Activated CD4-positive, alpha-beta T cell treated with anti-CD3 and anti-CD28 coated beads, Interleukin-2, amount 10 ng/mL, durations not matched to agents 7 days and 5 days (primary cell): ENCODE results near the gene OLFML3. TPM values are rescaled to one million over a fixed set of nuclear protein-coding genes. Genes with fewer than 3 reads are reported as not detected.
"Not testable (repeated sequence)": the region's sequence is repeated elsewhere in the genome, so short reads cannot be mapped to it uniquely, and the experiment has no call there.

ENCODE experiments used
- CTCF ChIA-PET: fragments of 350-600 bp; sonication (Branson Sonifier 250); formaldehyde crosslinking; loops from one replicate; lab custom pipeline; 2021; ENCODE audit warnings: antibody characterized with exemption; lab: Charles Lee
- POLR2A ChIA-PET: fragments of 350-600 bp; sonication (Branson Sonifier 250); formaldehyde crosslinking; loops from one replicate; lab custom pipeline; 2021; ENCODE audit warnings: antibody characterized with exemption; lab: Charles Lee
- DNase-seq: peaks from one replicate; pipeline ENCODE4 v3.0.0-alpha.2; 2020
- H3K27ac Mint-ChIP-seq: one replicate; pipeline ENCODE4 v1.8.0; 2021; ENCODE audit warnings: mild to moderate bottlenecking, moderate library complexity, mixed read lengths
- H3K27me3 Mint-ChIP-seq: one replicate; pipeline ENCODE4 v1.8.0; 2021; ENCODE audit warnings: mixed read lengths
- H3K36me3 Mint-ChIP-seq: one replicate; pipeline ENCODE4 v1.8.0; 2021; ENCODE audit warnings: low read depth, mixed read lengths
- H3K4me1 Mint-ChIP-seq: one replicate; pipeline ENCODE4 v1.8.0; 2021; ENCODE audit warnings: mixed read lengths
- H3K4me3 Mint-ChIP-seq: one replicate; pipeline ENCODE4 v1.8.0; 2021; ENCODE audit warnings: mild to moderate bottlenecking, moderate library complexity, mixed read lengths
- H3K9me3 Mint-ChIP-seq: one replicate; pipeline ENCODE4 v1.8.0; 2021; ENCODE audit warnings: mixed read lengths
- total RNA-seq, 2 experiments: library from RNA; stranded (reverse); gene quantifications; one replicate each; pipeline ENCODE4 v1.2.3, GENCODE V29; 2021

Gene OLFML3
- total RNA-seq, 2 experiments from 2014 or later = 0.71 to 0.94 TPM

DNA sequence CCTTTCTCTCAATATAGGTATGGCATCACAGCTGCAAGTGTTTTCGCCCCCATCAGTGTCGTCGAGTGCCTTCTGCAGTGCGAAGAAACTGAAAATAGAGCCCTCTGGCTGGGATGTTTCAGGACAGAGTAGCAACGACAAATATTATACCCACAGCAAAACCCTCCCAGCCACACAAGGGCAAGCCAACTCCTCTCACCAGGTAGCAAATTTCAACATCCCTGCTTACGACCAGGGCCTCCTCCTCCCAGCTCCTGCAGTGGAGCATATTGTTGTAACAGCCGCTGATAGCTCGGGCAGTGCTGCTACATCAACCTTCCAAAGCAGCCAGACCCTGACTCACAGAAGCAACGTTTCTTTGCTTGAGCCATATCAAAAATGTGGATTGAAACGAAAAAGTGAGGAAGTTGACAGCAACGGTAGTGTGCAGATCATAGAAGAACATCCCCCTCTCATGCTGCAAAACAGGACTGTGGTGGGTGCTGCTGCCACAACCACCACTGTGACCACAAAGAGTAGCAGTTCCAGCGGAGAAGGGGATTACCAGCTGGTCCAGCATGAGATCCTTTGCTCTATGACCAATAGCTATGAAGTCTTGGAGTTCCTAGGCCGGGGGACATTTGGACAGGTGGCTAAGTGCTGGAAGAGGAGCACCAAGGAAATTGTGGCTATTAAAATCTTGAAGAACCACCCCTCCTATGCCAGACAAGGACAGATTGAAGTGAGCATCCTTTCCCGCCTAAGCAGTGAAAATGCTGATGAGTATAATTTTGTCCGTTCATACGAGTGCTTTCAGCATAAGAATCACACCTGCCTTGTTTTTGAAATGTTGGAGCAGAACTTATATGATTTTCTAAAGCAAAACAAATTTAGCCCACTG lies 38.7 kb upstream of the OLFML3 start:
- CTCF ChIA-PET = interaction anchor here (0.7 to 1.6 kb wide), 4 partner anchors 34 to 129 kb away, joined by 3 to 4 read pairs (median 4); partner anchors contain the start of gene RSBN1
- no peaks in the 10 kb centered on the region for H3K9me3 Mint-ChIP-seq
- DNase-seq = peak; percentile 51

GRCh38 chr1:113941245-113941559 lies 38.1 kb upstream of the OLFML3 start:
- DNase-seq = no peak
- H3K4me3 Mint-ChIP-seq = no peak overlapping the region
- CTCF ChIA-PET = interaction anchor here (0.7 to 1.6 kb wide), 2 partner anchors 79 to 129 kb away, joined by 3 to 4 read pairs; partner anchors contain the start of gene RSBN1
- H3K27ac Mint-ChIP-seq = peak overlapping the region; percentile 87
- POLR2A ChIA-PET = interaction anchor here (0.6 kb wide), 1 partner anchor 37 kb away, joined by 15 read pairs; no protein-coding TSS in a partner anchor
- H3K4me1 Mint-ChIP-seq = peaks cover 77% of the 10 kb centered on the region
- peaks cover 61% of the 10 kb centered on the region for H3K36me3 Mint-ChIP-seq
- H3K9me3 Mint-ChIP-seq = no peaks in the 10 kb centered on the region
- H3K27me3 Mint-ChIP-seq = no peaks in the 10 kb centered on the region

More for the DNA sequence above, 38.7 kb upstream of the OLFML3 start:
- H3K4me3 Mint-ChIP-seq = peak overlapping the region; percentile 62
- H3K36me3 Mint-ChIP-seq = peaks cover 63% of the 10 kb centered on the region
- H3K27me3 Mint-ChIP-seq = no peaks in the 10 kb centered on the region
- POLR2A ChIA-PET = interaction anchor here (0.6 kb wide), 1 partner anchor 37 kb away, joined by 15 read pairs; no protein-coding TSS in a partner anchor
- H3K4me1 Mint-ChIP-seq = peaks cover 77% of the 10 kb centered on the region
- H3K27ac Mint-ChIP-seq = peak overlapping the region; percentile 87

GRCh38 chr1:113942527-113942926 lies 36.7 kb upstream of the OLFML3 start:
- no peak for DNase-seq
- H3K4me3 Mint-ChIP-seq = no peak overlapping the region
- no peaks in the 10 kb centered on the region for H3K9me3 Mint-ChIP-seq
- peaks cover 59% of the 10 kb centered on the region for H3K36me3 Mint-ChIP-seq
- POLR2A ChIA-PET = no interaction called here
- peaks cover 77% of the 10 kb centered on the region for H3K4me1 Mint-ChIP-seq
- no peaks in the 10 kb centered on the region for H3K27me3 Mint-ChIP-seq
- CTCF ChIA-PET = interaction anchor here (0.7 to 0.8 kb wide), 2 partner anchors 13 to 285 kb away, joined by 3 read pairs; partner anchors contain the start of gene HIPK1
- H3K27ac Mint-ChIP-seq = no peak overlapping the region

DNA sequence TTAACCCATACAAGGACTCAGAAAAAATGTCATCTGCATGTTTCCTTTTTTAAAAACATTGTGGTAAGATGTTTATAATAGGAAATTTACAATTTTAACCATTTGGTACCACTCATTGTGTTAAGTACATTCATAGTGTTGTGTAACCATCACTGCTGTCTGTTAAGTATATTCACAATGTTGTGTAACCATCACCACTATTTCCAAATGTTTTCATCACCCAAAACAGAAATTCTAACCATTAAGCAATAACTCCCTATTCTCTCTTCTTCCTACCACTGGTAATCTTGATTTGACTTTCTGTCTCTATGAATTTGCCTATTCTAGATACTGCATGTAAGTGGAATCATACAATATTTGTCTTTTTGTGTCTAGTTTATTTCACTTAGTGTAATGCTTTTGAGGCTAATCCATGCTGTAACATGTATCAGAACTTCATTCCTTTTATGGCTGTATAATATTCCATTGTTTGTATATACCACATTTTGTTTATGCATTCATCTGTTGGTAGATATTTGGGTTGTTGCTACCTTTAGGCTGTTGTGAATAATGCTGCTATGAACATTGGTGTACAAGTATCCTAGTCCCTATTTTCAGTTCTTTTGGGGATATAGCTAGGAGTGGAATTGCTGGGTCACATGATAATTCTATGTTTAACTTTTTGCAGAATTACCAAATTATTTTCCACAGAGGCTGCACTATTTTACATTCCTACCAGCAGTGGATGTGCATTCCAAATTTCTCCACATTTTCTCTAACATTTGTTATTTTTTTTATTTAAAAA lies 36.1 kb upstream of the OLFML3 start:
- Mint-ChIP-seq H3K27ac (no peak overlapping the region), H3K36me3 (peaks cover 52% of the 10 kb centered on the region), H3K9me3 (no peaks in the 10 kb centered on the region), H3K4me1 (peaks cover 77% of the 10 kb centered on the region), H3K27me3 (no peaks in the 10 kb centered on the region), H3K4me3 (no peak overlapping the region)
- no peak for DNase-seq
- POLR2A ChIA-PET = no interaction called here
- CTCF ChIA-PET = interaction anchor here (0.7 to 1.2 kb wide), 3 partner anchors 10 to 284 kb away, joined by 3 read pairs; partner anchors contain the start of gene HIPK1

GRCh38 chr1:113945329-113945728 lies 33.9 kb upstream of the OLFML3 start:
- Mint-ChIP-seq H3K27me3 (no peaks in the 10 kb centered on the region), H3K4me3 (no peak overlapping the region), H3K4me1 (peaks cover 71% of the 10 kb centered on the region), H3K36me3 (peaks cover 55% of the 10 kb centered on the region), H3K27ac (peak overlapping the region; percentile 38), H3K9me3 (no peaks in the 10 kb centered on the region)
- ChIA-PET CTCF (interaction anchor here (1.6 to 2.3 kb wide), 2 partner anchors 8 to 16 kb away, joined by 4 to 5 read pairs; partner anchors contain the start of gene HIPK1), POLR2A (no interaction called here)
- DNase-seq = no peak

- ChIA-PET POLR2A (no interaction called here), CTCF (interaction anchor here (0.6 to 3.9 kb wide), 6 partner anchors 9 to 399 kb away, joined by 3 to 16 read pairs (median 4); partner anchors contain the start of gene HIPK1)
- H3K9me3 Mint-ChIP-seq = no peaks in the 10 kb centered on the region
- H3K27me3 Mint-ChIP-seq = no peaks in the 10 kb centered on the region
- peaks cover 64% of the 10 kb centered on the region for H3K4me1 Mint-ChIP-seq
- H3K36me3 Mint-ChIP-seq = peaks cover 47% of the 10 kb centered on the region
- peak; percentile 30 for DNase-seq
- peak overlapping the region; percentile 7 for H3K4me3 Mint-ChIP-seq
- H3K27ac Mint-ChIP-seq = peak overlapping the region; percentile 91
Measured at GRCh38 chr1:113946112-113946511, 33.2 kb upstream of the OLFML3 start.

DNA sequence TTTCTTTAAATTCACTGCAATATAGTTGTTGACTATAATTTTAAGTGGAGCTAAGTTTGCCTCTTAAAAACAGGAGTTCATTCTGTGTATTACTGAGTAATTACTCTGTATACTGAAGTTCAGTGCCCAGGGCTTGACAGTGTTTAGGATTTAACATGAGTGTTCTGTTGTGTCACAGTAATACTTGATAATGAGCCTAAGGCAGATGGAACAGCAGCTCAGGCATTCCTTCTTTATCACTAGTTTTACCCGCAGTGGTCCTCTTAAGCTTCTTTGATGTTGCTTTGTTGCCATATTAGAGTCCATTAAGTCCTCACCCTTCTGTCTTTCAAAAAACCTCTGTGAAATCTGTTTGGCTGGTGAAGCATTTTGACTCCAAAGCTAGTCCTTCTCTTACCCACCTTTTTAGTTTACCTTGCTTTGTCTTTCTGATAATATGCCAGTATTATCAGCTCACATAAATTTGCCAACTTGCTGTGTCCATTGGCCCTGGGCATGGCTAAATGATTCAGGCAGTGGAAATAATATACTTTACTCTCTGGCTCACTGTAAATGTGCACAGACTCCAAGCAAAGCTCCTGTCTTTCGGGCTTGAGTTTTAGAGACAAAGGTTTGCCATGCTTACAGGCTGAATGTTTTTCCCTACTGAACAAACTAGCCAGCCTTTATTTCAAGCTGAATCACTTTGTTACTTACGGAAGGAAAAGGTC lies 32.4 kb upstream of the OLFML3 start:
- Mint-ChIP-seq H3K36me3 (peaks cover 49% of the 10 kb centered on the region), H3K27ac (peak overlapping the region; percentile 91), H3K27me3 (no peaks in the 10 kb centered on the region), H3K9me3 (no peaks in the 10 kb centered on the region), H3K4me3 (peak overlapping the region; percentile 58), H3K4me1 (peaks cover 63% of the 10 kb centered on the region)
- POLR2A ChIA-PET = interaction anchor here (0.6 to 1.2 kb wide), 2 partner anchors 9 to 247 kb away, joined by 3 to 4 read pairs; no protein-coding TSS in a partner anchor
- DNase-seq = no peak
- CTCF ChIA-PET = interaction anchor here (0.6 to 3.9 kb wide), 5 partner anchors 9 to 399 kb away, joined by 3 to 16 read pairs (median 5); partner anchors contain the start of gene HIPK1

GRCh38 chr1:113947388-113948107 lies 31.7 kb upstream of the OLFML3 start:
- peak overlapping the region; percentile 58 for H3K4me3 Mint-ChIP-seq
- H3K36me3 Mint-ChIP-seq = peaks cover 44% of the 10 kb centered on the region
- ChIA-PET POLR2A (interaction anchor here (0.6 to 1.2 kb wide), 2 partner anchors 10 to 248 kb away, joined by 3 to 4 read pairs; no protein-coding TSS in a partner anchor), CTCF (interaction anchor here (0.7 to 3.9 kb wide), 5 partner anchors 9 to 155 kb away, joined by 3 to 16 read pairs (median 5); partner anchors contain the start of gene HIPK1)
- no peaks in the 10 kb centered on the region for H3K9me3 Mint-ChIP-seq
- peak overlapping the region; percentile 91 for H3K27ac Mint-ChIP-seq
- H3K27me3 Mint-ChIP-seq = no peaks in the 10 kb centered on the region
- peaks cover 58% of the 10 kb centered on the region for H3K4me1 Mint-ChIP-seq
- no peak for DNase-seq

DNA sequence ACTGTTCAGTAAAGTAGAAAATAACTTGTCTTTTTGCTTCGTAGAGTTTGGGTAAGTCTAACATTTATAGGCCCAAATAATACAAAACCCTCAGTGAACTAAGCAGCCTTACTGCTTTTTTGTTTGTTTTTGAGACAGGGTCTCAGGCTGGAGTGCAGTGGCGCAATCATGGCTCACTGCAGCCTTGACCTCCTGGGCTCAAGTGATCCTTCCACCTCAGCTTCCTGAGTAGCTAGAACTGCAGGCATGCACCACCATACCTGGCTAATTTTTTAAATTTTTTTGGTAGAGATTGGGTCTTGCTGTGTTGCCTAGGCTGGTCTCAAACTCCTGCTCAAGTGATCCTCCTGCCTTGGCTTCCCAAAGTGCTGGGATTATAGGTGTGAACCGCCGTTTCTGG lies 31.1 kb upstream of the OLFML3 start:
- H3K27me3 Mint-ChIP-seq, POLR2A ChIA-PET, DNase-seq, H3K9me3 Mint-ChIP-seq, H3K4me3 Mint-ChIP-seq: not testable (repeated sequence)
- CTCF ChIA-PET = interaction anchor here (0.7 to 3.9 kb wide), 6 partner anchors 9 to 155 kb away, joined by 3 to 16 read pairs (median 3); partner anchors contain the start of gene HIPK1
- H3K4me1 Mint-ChIP-seq = peaks cover 59% of the 10 kb centered on the region
- H3K36me3 Mint-ChIP-seq = peaks cover 45% of the 10 kb centered on the region
- H3K27ac Mint-ChIP-seq = peak overlapping the region; percentile 91

- ChIA-PET CTCF (interaction anchor here (0.6 to 3.9 kb wide), 7 partner anchors 9 to 744 kb away, joined by 3 to 16 read pairs (median 3); partner anchors contain the start of gene HIPK1), POLR2A (interaction anchor here (0.6 to 0.8 kb wide), 2 partner anchors 93 to 561 kb away, joined by 3 read pairs; no protein-coding TSS in a partner anchor)
- Mint-ChIP-seq H3K27ac (peak overlapping the region; percentile 91), H3K36me3 (peaks cover 46% of the 10 kb centered on the region), H3K27me3 (no peaks in the 10 kb centered on the region), H3K9me3 (no peaks in the 10 kb centered on the region), H3K4me1 (peaks cover 57% of the 10 kb centered on the region), H3K4me3 (no peak overlapping the region)
- no peak for DNase-seq
Measured at GRCh38 chr1:113949007-113949406, 30.3 kb upstream of the OLFML3 start.

DNA sequence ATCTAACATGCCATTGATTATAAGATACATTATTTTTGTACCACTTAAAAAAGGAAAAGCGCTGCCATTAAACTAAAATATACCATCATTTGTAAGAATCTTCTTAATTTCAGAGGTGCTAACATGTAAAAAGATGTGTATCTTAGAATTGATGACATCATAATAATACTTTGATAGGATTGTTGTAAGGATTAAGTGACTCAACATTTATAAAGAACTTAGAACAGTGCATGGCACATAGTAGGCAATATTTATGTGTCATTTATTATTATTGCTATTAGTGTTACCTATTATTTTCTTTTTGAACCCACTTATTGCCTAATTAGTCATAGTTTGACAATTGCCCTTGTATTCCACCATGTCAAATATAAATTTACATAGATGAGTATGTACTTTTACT lies 28.4 kb upstream of the OLFML3 start:
- peaks cover 56% of the 10 kb centered on the region for H3K4me1 Mint-ChIP-seq
- CTCF ChIA-PET = interaction anchor here (1.6 kb wide), 1 partner anchor 20 kb away, joined by 5 read pairs; no protein-coding TSS in a partner anchor
- no peak overlapping the region for H3K4me3 Mint-ChIP-seq
- no peak for DNase-seq
- POLR2A ChIA-PET = no interaction called here
- no peak overlapping the region for H3K27ac Mint-ChIP-seq
- no peaks in the 10 kb centered on the region for H3K27me3 Mint-ChIP-seq
- H3K9me3 Mint-ChIP-seq = no peaks in the 10 kb centered on the region
- peaks cover 47% of the 10 kb centered on the region for H3K36me3 Mint-ChIP-seq
